Activated T-helper 1 cell treated with anti-CD3 and anti-CD28 coated beads, Interleukin-12 subunit alpha, Interleukin-12 subunit beta, Interleukin-2, Interleukin-4 antibody, amounts not matched to agents 30 ng/mL and 10 ng/mL and 1 ng/mL, durations not matched to agents 14 hours and 24 hours and 36 hours (primary cell): ENCODE results near the gene OR6J1. TPM values are rescaled to one million over a fixed set of nuclear protein-coding genes. Genes with fewer than 3 reads are reported as not detected.
"Not testable (repeated sequence)": the region's sequence is repeated elsewhere in the genome, so short reads cannot be mapped to it uniquely, and the experiment has no call there.

Experiments
- DNase-seq: peaks from one replicate; pipeline ENCODE4 v3.0.0; 2021; ENCODE audit warnings: low spot score
- H3K27ac Mint-ChIP-seq: one replicate; pipeline ENCODE4 v1.8.0; 2021; ENCODE audit warnings: mild to moderate bottlenecking, mixed read lengths
- H3K27me3 Mint-ChIP-seq: one replicate; pipeline ENCODE4 v1.8.0; 2022; ENCODE audit warnings: mild to moderate bottlenecking, moderate library complexity, mixed read lengths; ENCODE audit not compliant: insufficient read depth
- H3K36me3 Mint-ChIP-seq: one replicate; pipeline ENCODE4 v1.8.0; 2021; ENCODE audit warnings: low read depth, mixed read lengths
- H3K4me1 Mint-ChIP-seq: one replicate; pipeline ENCODE4 v1.8.0; 2021; ENCODE audit warnings: low read depth, mixed read lengths
- H3K4me3 Mint-ChIP-seq: one replicate; pipeline ENCODE4 v1.8.0; 2021; ENCODE audit warnings: mild to moderate bottlenecking, moderate library complexity, mixed read lengths
- H3K9me3 Mint-ChIP-seq: one replicate; pipeline ENCODE4 v1.8.0; 2021; ENCODE audit warnings: mixed read lengths
- intact Hi-C: fragments of 100-400 bp; cut with micrococcal nuclease; formaldehyde crosslinking; loops from one replicate; pipeline ENCODE4 v1.15.1; 2024
- total RNA-seq: library from RNA; stranded (reverse); gene quantifications from 2 replicates; pipeline ENCODE4 v1.2.3, GENCODE V29; 2022

OR6J1 gene
- total RNA-seq: not detected in 2 replicates

- intact Hi-C loops: no loop called here
- no peak within 1 kb of the TSS for H3K27ac Mint-ChIP-seq
Measured at GRCh38 chr14:22644305-22644635, at the start of gene OR6J1. OR6J1 (minus strand) TSS chr14:22644352; CDS start chr14:22634811, 9,541 bp downstream.

GRCh38 chr14:22692194-22692593, 48.0 kb upstream of the OR6J1 start:
- peaks cover 33% of the 10 kb centered on the region for H3K9me3 Mint-ChIP-seq
- H3K4me1 Mint-ChIP-seq: no peaks in the 10 kb centered on the region
- H3K4me3 Mint-ChIP-seq: no peak overlapping the region
- intact Hi-C loops: no loop called here
- DNase-seq: no peak
- H3K36me3 Mint-ChIP-seq: peaks cover 3% of the 10 kb centered on the region
- no peak overlapping the region for H3K27ac Mint-ChIP-seq
- peaks cover 15% of the 10 kb centered on the region for H3K27me3 Mint-ChIP-seq

More at GRCh38 chr14:22644305-22644635, at the start of gene OR6J1:
- no peak for DNase-seq
- Mint-ChIP-seq H3K9me3 (no peaks in the 10 kb centered on the region), H3K27me3 (peaks cover 5% of the 10 kb centered on the region), H3K4me3 (no peak within 1 kb of the TSS), H3K36me3 (no peaks in the 10 kb centered on the region), H3K4me1 (peaks cover 17% of the 10 kb centered on the region)

- peaks cover 35% of the 10 kb centered on the region for H3K9me3 Mint-ChIP-seq
- intact Hi-C loops: no loop called here
- no peak for DNase-seq
- peaks cover 14% of the 10 kb centered on the region for H3K27me3 Mint-ChIP-seq
- no peak overlapping the region for H3K27ac Mint-ChIP-seq
- no peaks in the 10 kb centered on the region for H3K4me1 Mint-ChIP-seq
- H3K4me3 Mint-ChIP-seq: no peak overlapping the region
- H3K36me3 Mint-ChIP-seq: peaks cover 4% of the 10 kb centered on the region
Measured at GRCh38 chr14:22691171-22691570, 47.0 kb upstream of the OR6J1 start.

- H3K4me3 Mint-ChIP-seq: no peak overlapping the region
- intact Hi-C loops: no loop called here
- H3K27me3 Mint-ChIP-seq: peaks cover 19% of the 10 kb centered on the region
- H3K36me3 Mint-ChIP-seq: peaks cover 7% of the 10 kb centered on the region
- peaks cover 35% of the 10 kb centered on the region for H3K9me3 Mint-ChIP-seq
- DNase-seq: no peak
- no peak overlapping the region for H3K27ac Mint-ChIP-seq
- peaks cover 7% of the 10 kb centered on the region for H3K4me1 Mint-ChIP-seq
Measured at GRCh38 chr14:22689199-22689598, 45.0 kb upstream of the OR6J1 start.

- intact Hi-C loops, H3K36me3 Mint-ChIP-seq, H3K4me1 Mint-ChIP-seq, DNase-seq, H3K27ac Mint-ChIP-seq, H3K4me3 Mint-ChIP-seq: not testable (repeated sequence)
- H3K27me3 Mint-ChIP-seq: peaks cover 21% of the 10 kb centered on the region
- H3K9me3 Mint-ChIP-seq: peaks cover 31% of the 10 kb centered on the region
Measured at GRCh38 chr14:22687969-22688368, 43.8 kb upstream of the OR6J1 start.

- H3K4me3 Mint-ChIP-seq, H3K27ac Mint-ChIP-seq, DNase-seq, intact Hi-C loops, H3K36me3 Mint-ChIP-seq, H3K4me1 Mint-ChIP-seq: not testable (repeated sequence)
- peaks cover 24% of the 10 kb centered on the region for H3K27me3 Mint-ChIP-seq
- peaks cover 15% of the 10 kb centered on the region for H3K9me3 Mint-ChIP-seq
Measured at GRCh38 chr14:22686176-22686611, 42.0 kb upstream of the OR6J1 start.

GRCh38 chr14:22685467-22685866, 41.3 kb upstream of the OR6J1 start:
- H3K27me3 Mint-ChIP-seq: peaks cover 22% of the 10 kb centered on the region
- intact Hi-C loops: no loop called here
- peaks cover 7% of the 10 kb centered on the region for H3K36me3 Mint-ChIP-seq
- no peak for DNase-seq
- peaks cover 13% of the 10 kb centered on the region for H3K9me3 Mint-ChIP-seq
- peaks cover 7% of the 10 kb centered on the region for H3K4me1 Mint-ChIP-seq
- peak overlapping the region; percentile 42 for H3K4me3 Mint-ChIP-seq
- H3K27ac Mint-ChIP-seq: no peak overlapping the region

- peaks cover 24% of the 10 kb centered on the region for H3K27me3 Mint-ChIP-seq
- intact Hi-C loops, H3K27ac Mint-ChIP-seq, H3K9me3 Mint-ChIP-seq, H3K4me1 Mint-ChIP-seq, H3K36me3 Mint-ChIP-seq, H3K4me3 Mint-ChIP-seq, DNase-seq: not testable (repeated sequence)
Measured at GRCh38 chr14:22683428-22683827, 39.3 kb upstream of the OR6J1 start.

- intact Hi-C loops: no loop called here
- Mint-ChIP-seq H3K4me3 (no peak overlapping the region), H3K9me3 (no peaks in the 10 kb centered on the region), H3K27me3 (peaks cover 18% of the 10 kb centered on the region), H3K4me1 (no peaks in the 10 kb centered on the region), H3K27ac (no peak overlapping the region), H3K36me3 (no peaks in the 10 kb centered on the region)
- no peak for DNase-seq
Measured at GRCh38 chr14:22678221-22678620, 34.1 kb upstream of the OR6J1 start.

GRCh38 chr14:22677551-22677950, 33.4 kb upstream of the OR6J1 start:
- H3K27ac Mint-ChIP-seq, H3K4me1 Mint-ChIP-seq, H3K36me3 Mint-ChIP-seq, intact Hi-C loops, H3K9me3 Mint-ChIP-seq, H3K4me3 Mint-ChIP-seq, DNase-seq: not testable (repeated sequence)
- H3K27me3 Mint-ChIP-seq: peaks cover 13% of the 10 kb centered on the region

GRCh38 chr14:22671622-22672021, 27.5 kb upstream of the OR6J1 start:
- no peak overlapping the region for H3K27ac Mint-ChIP-seq
- peaks cover 14% of the 10 kb centered on the region for H3K9me3 Mint-ChIP-seq
- intact Hi-C loops: no loop called here
- no peaks in the 10 kb centered on the region for H3K36me3 Mint-ChIP-seq
- H3K27me3 Mint-ChIP-seq: peaks cover 8% of the 10 kb centered on the region
- H3K4me3 Mint-ChIP-seq: no peak overlapping the region
- no peak for DNase-seq
- H3K4me1 Mint-ChIP-seq: no peaks in the 10 kb centered on the region

- no peaks in the 10 kb centered on the region for H3K36me3 Mint-ChIP-seq
- no peak for DNase-seq
- peaks cover 14% of the 10 kb centered on the region for H3K9me3 Mint-ChIP-seq
- no peak overlapping the region for H3K4me3 Mint-ChIP-seq
- no peak overlapping the region for H3K27ac Mint-ChIP-seq
- intact Hi-C loops: no loop called here
- no peaks in the 10 kb centered on the region for H3K4me1 Mint-ChIP-seq
- peaks cover under 1% of the 10 kb centered on the region for H3K27me3 Mint-ChIP-seq
Measured at GRCh38 chr14:22668863-22669262, 24.7 kb upstream of the OR6J1 start.

GRCh38 chr14:22668417-22668816, 24.3 kb upstream of the OR6J1 start:
- Mint-ChIP-seq H3K27me3 (no peaks in the 10 kb centered on the region), H3K4me3 (no peak overlapping the region), H3K27ac (no peak overlapping the region), H3K4me1 (no peaks in the 10 kb centered on the region), H3K9me3 (peaks cover 14% of the 10 kb centered on the region), H3K36me3 (no peaks in the 10 kb centered on the region)
- intact Hi-C loops: no loop called here
- no peak for DNase-seq

- Mint-ChIP-seq H3K9me3 (peaks cover 11% of the 10 kb centered on the region), H3K36me3 (no peaks in the 10 kb centered on the region), H3K4me3 (no peak overlapping the region), H3K27me3 (no peaks in the 10 kb centered on the region), H3K4me1 (no peaks in the 10 kb centered on the region), H3K27ac (no peak overlapping the region)
- no peak for DNase-seq
- intact Hi-C loops: no loop called here
Measured at GRCh38 chr14:22667881-22668280, 23.7 kb upstream of the OR6J1 start.
